ENCODE results near the gene SLC22A23. TPM values are rescaled to one million over a fixed set of nuclear protein-coding genes. Genes with fewer than 3 reads are reported as not detected.

SLC22A23 gene
- total RNA-seq, 4 donors from 2014 or later, result 6.2 to 10.8 (median 7.8) TPM

DNA sequence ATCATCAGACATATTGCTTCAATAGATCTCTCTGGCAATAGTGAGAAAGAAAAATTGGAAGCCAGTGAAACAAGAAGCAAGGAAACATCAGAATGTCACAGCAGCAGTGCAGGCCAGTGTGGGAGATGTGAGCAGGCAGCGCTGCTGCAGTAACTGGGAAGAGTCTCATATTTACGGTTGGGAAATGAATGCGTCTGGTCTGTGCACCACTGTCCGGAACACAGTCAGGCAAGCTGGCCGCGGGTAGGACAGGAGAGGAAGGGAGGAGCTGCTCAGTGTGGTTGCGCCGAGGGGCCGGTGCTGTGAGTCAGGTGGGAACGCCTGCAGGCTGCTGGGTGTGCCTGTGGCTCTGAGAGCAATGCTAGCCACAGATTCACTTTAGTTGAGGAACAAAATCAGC is 204.5 kb downstream of the SLC22A23 start:
- Histone ChIP-seq H3K9me3 (no peaks in the 10 kb centered on the region), H3K4me3 (no peak overlapping the region), H3K27ac (no peak overlapping the region), H3K27me3 (no peaks in the 10 kb centered on the region), H3K36me3 (no peaks in the 10 kb centered on the region), H3K4me1 (peaks cover 0 to 41% (median 0%) of the 10 kb centered on the region in 3 donors)
- ATAC-seq, result no peak
- TF ChIP-seq, protein P1, sequence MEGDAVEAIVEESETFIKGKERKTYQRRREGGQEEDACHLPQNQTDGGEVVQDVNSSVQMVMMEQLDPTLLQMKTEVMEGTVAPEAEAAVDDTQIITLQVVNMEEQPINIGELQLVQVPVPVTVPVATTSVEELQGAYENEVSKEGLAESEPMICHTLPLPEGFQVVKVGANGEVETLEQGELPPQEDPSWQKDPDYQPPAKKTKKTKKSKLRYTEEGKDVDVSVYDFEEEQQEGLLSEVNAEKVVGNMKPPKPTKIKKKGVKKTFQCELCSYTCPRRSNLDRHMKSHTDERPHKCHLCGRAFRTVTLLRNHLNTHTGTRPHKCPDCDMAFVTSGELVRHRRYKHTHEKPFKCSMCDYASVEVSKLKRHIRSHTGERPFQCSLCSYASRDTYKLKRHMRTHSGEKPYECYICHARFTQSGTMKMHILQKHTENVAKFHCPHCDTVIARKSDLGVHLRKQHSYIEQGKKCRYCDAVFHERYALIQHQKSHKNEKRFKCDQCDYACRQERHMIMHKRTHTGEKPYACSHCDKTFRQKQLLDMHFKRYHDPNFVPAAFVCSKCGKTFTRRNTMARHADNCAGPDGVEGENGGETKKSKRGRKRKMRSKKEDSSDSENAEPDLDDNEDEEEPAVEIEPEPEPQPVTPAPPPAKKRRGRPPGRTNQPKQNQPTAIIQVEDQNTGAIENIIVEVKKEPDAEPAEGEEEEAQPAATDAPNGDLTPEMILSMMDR (IDR thresholded peaks at IDR 0.05), result no peak
- no peak for TF ChIP-seq EP300 (IDR thresholded peaks at IDR 0.05)
- TF ChIP-seq POLR2AphosphoS5 (IDR thresholded peaks at IDR 0.05), result no peak
- TF ChIP-seq POLR2A (IDR thresholded peaks at IDR 0.05), result no peak
- 87 to 92% methylated on average over 7 to 8 of the region's 10 CpGs for WGBS, 2 donors (ENCODE audit: low coverage in 1 of 2)

DNA sequence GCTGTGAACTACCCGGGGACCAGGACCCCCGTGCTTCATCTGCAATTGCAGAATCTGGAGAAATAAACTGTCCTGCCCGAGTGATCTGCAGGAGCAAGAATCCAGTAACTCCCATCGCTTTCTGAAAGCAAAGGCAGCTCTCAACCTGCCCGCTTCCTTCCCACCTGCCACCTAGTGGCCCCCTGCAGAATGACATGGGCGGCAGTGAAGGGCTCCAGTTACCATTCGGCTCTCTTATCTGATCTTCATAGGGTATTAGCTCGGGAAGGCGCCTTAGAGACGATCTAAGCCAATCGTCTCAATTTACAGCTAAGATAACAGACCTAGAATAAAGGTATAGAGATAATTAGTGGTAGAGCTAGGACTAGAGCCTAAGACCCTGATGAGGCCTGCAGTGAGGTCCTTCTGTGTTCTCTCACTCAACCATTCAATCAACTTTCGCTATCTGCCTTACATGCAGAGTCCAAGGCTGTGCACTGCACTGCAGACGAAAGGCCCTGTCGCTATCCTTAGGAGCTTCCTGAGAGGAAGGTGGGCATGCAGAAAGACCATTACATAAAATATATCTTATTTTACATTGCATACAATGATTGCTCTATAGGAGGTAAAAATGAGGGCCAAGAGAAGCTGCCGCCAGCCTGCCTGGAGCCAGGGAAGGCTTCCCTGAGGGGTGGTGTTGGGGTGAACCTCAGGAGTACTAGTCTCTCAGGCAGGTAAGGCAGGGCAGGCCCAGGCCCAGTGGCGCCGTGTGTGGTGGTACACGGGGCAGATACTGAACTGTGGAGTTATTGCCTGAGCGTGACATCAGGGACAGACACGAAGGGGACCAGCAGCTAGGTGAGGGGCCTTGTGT is 205.2 kb downstream of the SLC22A23 start:
- WGBS, 2 donors (ENCODE audit: low coverage in 1 of 2), result 75 to 87% methylated on average over 3 to 6 of the region's 20 CpGs
- H3K4me1 ChIP-seq, result peaks cover 0 to 48% (median 0%) of the 10 kb centered on the region in 3 donors
- TF ChIP-seq EP300 (IDR thresholded peaks at IDR 0.05) (no peak), POLR2A (IDR thresholded peaks at IDR 0.05) (no peak), POLR2AphosphoS5 (IDR thresholded peaks at IDR 0.05) (peak; percentile 45)
- TF ChIP-seq, protein P1 (IDR thresholded peaks at IDR 0.05), result peak in 3 of 4 experiments; percentile 91 to 97 (median 96)
- no peaks in the 10 kb centered on the region for H3K36me3 ChIP-seq
- peak; percentile 76 for ATAC-seq
- H3K27ac ChIP-seq, result peak overlapping the region in 1 of 4 donors; percentile 32
- H3K4me3 ChIP-seq, result no peak overlapping the region
- no peaks in the 10 kb centered on the region for H3K9me3 ChIP-seq
- H3K27me3 ChIP-seq, result no peaks in the 10 kb centered on the region

DNA sequence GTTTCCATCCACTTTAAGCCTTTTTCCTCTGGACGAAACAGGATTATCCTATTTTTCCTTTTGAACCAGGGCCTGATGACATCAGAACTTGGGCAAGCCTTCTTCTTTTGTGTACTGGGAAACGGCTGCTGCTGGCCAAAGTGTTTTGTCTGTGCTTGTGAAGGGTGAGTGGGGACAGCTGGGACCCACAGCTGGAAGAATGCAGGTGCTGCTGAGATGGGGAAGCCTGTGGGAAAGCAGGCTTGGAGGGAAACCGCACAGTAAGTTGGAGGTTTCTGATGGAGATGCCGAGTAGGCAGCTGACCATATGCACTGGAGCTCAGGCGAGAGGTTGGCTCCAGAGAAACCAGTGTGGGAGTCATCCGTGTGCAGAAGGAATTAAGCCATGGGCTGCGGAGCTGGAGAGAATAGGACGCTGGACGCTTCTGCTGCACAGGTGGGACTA is 206.6 kb downstream of the SLC22A23 start:
- WGBS, 2 donors (ENCODE audit: low coverage in 1 of 2), result 66 to 68% methylated on average over 5 to 9 of the region's 9 CpGs
- ATAC-seq, result no peak
- no peaks in the 10 kb centered on the region for H3K9me3 ChIP-seq
- peaks cover 0 to 48% (median 0%) of the 10 kb centered on the region in 3 donors for H3K4me1 ChIP-seq
- H3K4me3 ChIP-seq, result no peak overlapping the region
- H3K27me3 ChIP-seq, result no peaks in the 10 kb centered on the region
- TF ChIP-seq, protein P1 (IDR thresholded peaks at IDR 0.05), result no peak
- TF ChIP-seq POLR2AphosphoS5 (IDR thresholded peaks at IDR 0.05), result no peak
- TF ChIP-seq EP300 (IDR thresholded peaks at IDR 0.05), result no peak
- TF ChIP-seq POLR2A (IDR thresholded peaks at IDR 0.05), result no peak
- no peaks in the 10 kb centered on the region for H3K36me3 ChIP-seq
- no peak overlapping the region for H3K27ac ChIP-seq

DNA sequence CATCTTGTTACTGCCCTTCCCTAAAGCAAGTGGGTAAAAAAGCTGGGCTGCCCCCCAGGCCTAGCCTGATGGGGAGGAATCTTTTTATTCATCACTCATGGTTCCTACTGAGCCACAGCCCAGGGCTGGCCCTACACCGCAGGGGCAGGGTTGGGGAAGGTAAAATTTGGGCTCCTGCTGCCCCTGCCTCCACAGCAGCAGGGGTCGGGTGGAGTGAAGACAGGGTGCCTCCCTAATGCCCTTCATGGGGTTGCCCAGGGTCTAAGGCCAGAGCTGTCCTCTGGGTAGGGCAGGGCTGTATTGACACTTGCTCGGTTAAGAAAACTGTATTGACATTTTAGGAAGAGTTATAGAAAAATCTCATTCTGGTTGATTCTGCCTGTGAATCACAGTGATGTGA is 207.0 kb downstream of the SLC22A23 start:
- WGBS, 2 donors (ENCODE audit: low coverage in 1 of 2), result 50% methylated on average over 1 of the region's 3 CpGs; no CpG with 5 or more reads in 1 of the 2 donors

More for the DNA sequence above, 207.0 kb downstream of the SLC22A23 start:
- Histone ChIP-seq H3K27ac (peak overlapping the region in 1 of 4 donors; percentile 50), H3K36me3 (no peaks in the 10 kb centered on the region), H3K27me3 (no peaks in the 10 kb centered on the region), H3K9me3 (no peaks in the 10 kb centered on the region), H3K4me1 (peaks cover 0 to 48% (median 0%) of the 10 kb centered on the region in 3 donors), H3K4me3 (no peak overlapping the region)
- ATAC-seq, result no peak
- TF ChIP-seq POLR2A (IDR thresholded peaks at IDR 0.05), result no peak
- no peak for TF ChIP-seq EP300 (IDR thresholded peaks at IDR 0.05)
- TF ChIP-seq, protein P1 (IDR thresholded peaks at IDR 0.05), result no peak

Measured in gastroesophageal sphincter (tissue), 4 donors.